K562 (cell line): Measurements from ENCODE around the gene MEOX1.

ENCODE experiments used
- EZH2 ChIP-seq: IDR thresholded peaks from 2 replicates; pipeline ENCODE4 v1.6.1; 2012; ENCODE audit warnings: low read depth, mild to moderate bottlenecking, inconsistent platforms, low read length, borderline replicate concordance
- STAT5B ChIP-seq: fragments of 250-450 bp; sonication (Bioruptor Pico); IDR thresholded peaks from 2 replicates; pipeline ENCODE4 v1.8.0; 2021; ENCODE audit warnings: mild to moderate bottlenecking, inconsistent platforms
- ZKSCAN1 ChIP-seq: fragments of 150-350 bp; IDR thresholded peaks from 2 replicates; pipeline ENCODE4 v1.6.1; 2016; ENCODE audit warnings: low read depth, low read length
- ZNF41 ChIP-seq: fragments of 250-450 bp; sonication (Bioruptor Pico); conservative IDR thresholded peaks from 2 replicates; pipeline ENCODE4 v1.4.0; 2020; ENCODE audit warnings: mild to moderate bottlenecking
- ZNF561 ChIP-seq: fragments of 450-650 bp; formaldehyde crosslinking; conservative IDR thresholded peaks from 2 replicates; pipeline ENCODE4 v1.4.0; 2020; ENCODE audit warnings: mild to moderate bottlenecking, moderate library complexity

- no peak for TF ChIP-seq ZNF561 (CRISPR knock-in tag)
- no peak for TF ChIP-seq STAT5B (CRISPR knock-in tag)
- no peak for TF ChIP-seq ZNF41 (CRISPR knock-in tag)
- no peak for TF ChIP-seq ZKSCAN1
- TF ChIP-seq EZH2, result no peak
Measured at GRCh38 chr17:43599046-43599395, 62.7 kb downstream of the MEOX1 start.
